Omental fat pad (tissue), 4 donors: ENCODE results near the gene LYPD8. TPM values are rescaled to one million over a fixed set of nuclear protein-coding genes. Genes with fewer than 3 reads are reported as not detected.

ENCODE experiments used
- ATAC-seq: fragments of 150-250 bp; one replicate; pipeline ENCODE4 v1.9.1; 2016; ENCODE audit warnings: mild to moderate bottlenecking, moderate library complexity; ENCODE audit not compliant: low FRiP score
- DNase-seq: peaks from one replicate; pipeline ENCODE4 v3.0.0-alpha.2; 2019; ENCODE audit warnings: low spot score
- total RNA-seq, 4 donors: library from RNA; depleted of rRNA; stranded (reverse); fragments of >200 nt; gene quantifications; one replicate each; pipeline ENCODE4 v1.1.0, GENCODE V29; 2016
- TF ChIP-seq, protein P1 (sequence below), 3 donors: fragments of 450-650 bp; IDR thresholded peaks; one replicate each; pipeline ENCODE4 v1.5.1; 2016 to 2017; ENCODE audit warnings: antibody characterized with exemption in 3 of 3, mild to moderate bottlenecking in 3 of 3, moderate library complexity in 2 of 3

The LYPD8 gene
- total RNA-seq, 4 donors from 2014 or later = not detected

- TF ChIP-seq, protein P1, sequence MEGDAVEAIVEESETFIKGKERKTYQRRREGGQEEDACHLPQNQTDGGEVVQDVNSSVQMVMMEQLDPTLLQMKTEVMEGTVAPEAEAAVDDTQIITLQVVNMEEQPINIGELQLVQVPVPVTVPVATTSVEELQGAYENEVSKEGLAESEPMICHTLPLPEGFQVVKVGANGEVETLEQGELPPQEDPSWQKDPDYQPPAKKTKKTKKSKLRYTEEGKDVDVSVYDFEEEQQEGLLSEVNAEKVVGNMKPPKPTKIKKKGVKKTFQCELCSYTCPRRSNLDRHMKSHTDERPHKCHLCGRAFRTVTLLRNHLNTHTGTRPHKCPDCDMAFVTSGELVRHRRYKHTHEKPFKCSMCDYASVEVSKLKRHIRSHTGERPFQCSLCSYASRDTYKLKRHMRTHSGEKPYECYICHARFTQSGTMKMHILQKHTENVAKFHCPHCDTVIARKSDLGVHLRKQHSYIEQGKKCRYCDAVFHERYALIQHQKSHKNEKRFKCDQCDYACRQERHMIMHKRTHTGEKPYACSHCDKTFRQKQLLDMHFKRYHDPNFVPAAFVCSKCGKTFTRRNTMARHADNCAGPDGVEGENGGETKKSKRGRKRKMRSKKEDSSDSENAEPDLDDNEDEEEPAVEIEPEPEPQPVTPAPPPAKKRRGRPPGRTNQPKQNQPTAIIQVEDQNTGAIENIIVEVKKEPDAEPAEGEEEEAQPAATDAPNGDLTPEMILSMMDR (IDR thresholded peaks at IDR 0.05) = no peak
- DNase-seq (no peak), ATAC-seq (no peak)
These were observed 52.8 kb downstream of the LYPD8 start, which contains the start of gene OR14I1 for GRCh38 chr1:248702714-248703113. OR14I1 (minus strand) TSS chr1:248702766.

- ATAC-seq = no peak
- TF ChIP-seq, protein P1 (IDR thresholded peaks at IDR 0.05) = no peak
- DNase-seq = no peak
These were observed 56.5 kb downstream of the LYPD8 start for GRCh38 chr1:248699099-248699498.

DNA sequence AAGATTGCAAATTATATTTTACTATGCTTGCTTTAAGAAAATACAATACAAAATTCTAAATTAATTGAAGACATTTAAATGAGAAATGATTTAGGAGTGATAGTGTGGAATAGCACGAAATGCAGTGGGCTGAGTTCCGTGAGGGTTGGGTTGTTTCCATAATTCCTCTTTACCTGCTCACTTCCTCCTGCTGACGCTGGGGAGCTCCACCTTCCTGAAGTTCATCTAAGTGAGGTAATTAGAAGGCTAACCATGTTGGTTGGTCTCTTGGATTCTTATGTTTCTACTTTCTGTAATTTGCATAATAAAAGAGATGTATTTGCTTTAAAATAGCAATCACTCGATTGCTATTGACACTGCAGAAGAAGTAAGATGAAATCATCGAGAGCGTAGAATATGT lies 57.7 kb downstream of the LYPD8 start:
- TF ChIP-seq, protein P1 (IDR thresholded peaks at IDR 0.05) = no peak
- no peak for DNase-seq
- ATAC-seq = no peak

GRCh38 chr1:248696774-248697173 lies 58.8 kb downstream of the LYPD8 start:
- DNase-seq = no peak
- TF ChIP-seq, protein P1 (IDR thresholded peaks at IDR 0.05) = no peak
- no peak for ATAC-seq

GRCh38 chr1:248696261-248696660 lies 59.3 kb downstream of the LYPD8 start:
- DNase-seq (no peak), ATAC-seq (no peak)
- TF ChIP-seq, protein P1 (IDR thresholded peaks at IDR 0.05) = no peak

DNA sequence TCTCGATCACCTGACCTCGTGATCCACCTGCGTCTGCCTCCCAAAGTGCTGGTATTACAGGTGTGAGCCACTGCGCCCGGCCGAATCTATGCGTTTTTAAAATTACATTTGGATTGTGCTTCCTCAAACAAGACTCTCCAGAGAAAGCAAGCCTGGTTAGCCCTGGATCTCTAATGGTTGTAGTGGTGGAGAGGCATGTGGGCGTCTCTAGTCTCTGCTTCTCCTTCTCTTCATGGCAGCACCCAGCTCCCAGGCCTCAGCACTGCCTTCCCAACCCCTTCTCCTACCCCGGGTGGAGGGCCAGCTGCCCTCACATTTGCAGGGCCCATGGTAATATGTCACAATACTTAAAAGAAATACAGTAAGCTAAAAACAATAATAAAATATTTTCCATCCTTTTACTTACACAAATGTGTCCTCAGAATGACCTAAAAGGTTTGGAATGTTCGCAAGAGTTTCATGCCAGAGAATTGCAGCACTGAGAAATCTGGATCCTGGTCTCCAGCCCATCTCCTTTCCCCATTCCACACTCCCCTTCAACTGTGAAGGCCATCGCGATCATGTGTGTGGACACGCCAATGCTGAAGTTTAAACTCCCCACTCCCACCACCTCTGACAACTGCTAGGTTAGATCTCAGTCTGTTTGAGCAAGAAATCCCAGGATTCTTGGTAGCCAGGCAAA lies 60.0 kb downstream of the LYPD8 start:
- TF ChIP-seq, protein P1 (IDR thresholded peaks at IDR 0.05) = no peak
- peak; percentile 43 for ATAC-seq
- DNase-seq = no peak

DNA sequence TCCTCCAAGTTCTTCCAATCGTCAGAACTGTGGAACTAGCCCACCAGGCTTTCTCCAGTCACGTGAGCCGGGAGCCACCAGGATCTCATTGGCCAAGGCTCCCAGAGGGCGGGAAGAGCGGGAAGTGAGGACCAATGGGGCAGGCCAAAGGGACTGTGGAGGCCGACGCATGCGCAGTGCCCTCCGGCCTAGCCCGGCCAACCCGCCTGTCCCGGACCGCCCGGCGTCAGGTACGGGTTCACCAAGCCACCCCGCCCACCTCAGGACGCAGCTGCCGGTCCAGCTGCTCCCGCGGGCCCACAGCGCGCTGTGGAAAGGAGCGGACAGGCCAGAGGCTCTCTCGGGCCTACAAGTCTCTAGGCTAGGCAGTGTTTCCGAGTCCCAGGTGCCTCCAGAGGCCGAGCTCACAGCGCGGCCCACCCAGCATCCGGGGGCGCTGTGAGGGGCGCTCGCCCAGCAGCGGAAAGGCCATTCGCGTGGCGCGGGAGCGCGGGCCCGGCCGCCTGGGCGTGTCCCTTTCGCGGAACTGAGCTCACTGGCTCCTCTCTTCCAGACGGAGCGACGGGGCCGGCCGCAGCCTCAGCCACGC lies 63.9 kb downstream of the LYPD8 start:
- DNase-seq = no peak
- ATAC-seq = no peak
- TF ChIP-seq, protein P1 (IDR thresholded peaks at IDR 0.05) = no peak
